NCI-H748 (cell line): Measurements from ENCODE around the gene GJD3.

Experiments used
- DNase-seq: peaks from one replicate; lab custom pipeline; 2025; ENCODE audit not compliant: unreplicated experiment; lab: John Stamatoyannopoulos, UW

GJD3 gene

GRCh38 chr17:40352779-40353394 is 11.7 kb downstream of the GJD3 start:
- no peak for DNase-seq

DNA sequence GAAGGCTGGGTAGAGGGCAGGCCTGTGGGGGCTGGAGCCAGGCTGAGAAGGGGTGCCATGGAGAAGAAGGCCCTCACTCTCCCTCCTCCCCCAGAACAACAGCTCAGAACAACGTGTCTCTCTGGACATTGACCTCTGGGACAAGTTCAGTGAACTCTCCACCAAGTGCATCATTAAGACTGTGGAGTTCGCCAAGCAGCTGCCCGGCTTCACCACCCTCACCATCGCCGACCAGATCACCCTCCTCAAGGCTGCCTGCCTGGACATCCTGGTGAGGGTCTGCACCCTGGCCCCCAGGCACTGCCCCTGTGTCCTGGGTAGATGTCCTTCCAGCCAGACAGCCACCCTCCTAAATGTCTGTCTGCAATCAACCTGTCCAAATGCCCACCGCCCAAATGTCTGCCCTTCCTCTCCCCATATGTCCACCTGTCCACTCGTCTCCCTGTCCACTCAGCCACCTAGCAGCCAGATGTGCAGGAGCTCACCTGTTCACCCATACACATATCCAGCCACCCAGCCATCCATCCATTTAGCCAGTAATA is 12.2 kb downstream of the GJD3 start:
- no peak for DNase-seq

DNA sequence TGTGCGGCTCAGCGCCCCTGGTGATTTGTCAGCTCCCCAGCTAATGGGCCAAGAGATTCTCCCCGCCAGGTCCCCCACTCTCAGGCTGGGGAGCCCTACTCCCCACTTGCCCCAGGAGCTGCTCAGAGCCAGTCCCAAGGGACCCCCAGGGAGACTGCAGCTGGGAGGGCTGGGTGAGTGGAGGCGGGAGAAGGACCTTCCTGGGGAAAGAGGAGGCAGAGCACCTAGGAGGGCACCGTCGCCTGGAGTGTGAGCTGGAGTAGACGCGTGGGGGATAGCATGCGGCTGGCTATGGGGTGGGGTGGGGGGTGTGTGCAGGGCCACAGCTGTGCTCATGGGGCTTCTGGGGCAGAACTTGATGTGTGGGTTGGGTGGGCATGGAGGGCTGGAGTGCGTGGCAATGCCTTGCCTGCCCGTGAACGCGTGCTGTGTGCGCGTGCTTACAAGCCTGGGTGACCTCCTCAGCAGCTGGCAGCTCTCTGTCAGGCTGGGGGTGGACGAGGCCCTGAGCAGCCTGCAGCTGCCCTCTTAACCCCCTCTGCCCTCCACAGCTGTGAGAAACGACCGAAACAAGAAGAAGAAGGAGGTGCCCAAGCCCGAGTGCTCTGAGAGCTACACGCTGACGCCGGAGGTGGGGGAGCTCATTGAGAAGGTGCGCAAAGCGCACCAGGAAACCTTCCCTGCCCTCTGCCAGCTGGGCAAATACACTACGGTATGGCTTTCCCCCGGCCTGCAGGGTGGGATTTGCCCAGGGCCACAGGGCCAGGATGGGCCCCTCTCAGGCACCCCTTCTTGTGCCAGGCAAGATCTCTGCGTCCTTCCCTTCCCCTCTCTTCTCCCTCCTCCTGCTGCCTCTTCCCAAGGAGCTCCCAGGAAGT is 12.9 kb downstream of the GJD3 start:
- peak; percentile 30 for DNase-seq

- no peak for DNase-seq
These were observed 13.7 kb downstream of the GJD3 start for GRCh38 chr17:40350689-40351358.

- DNase-seq: peak; percentile 65
These were observed 14.4 kb downstream of the GJD3 start for GRCh38 chr17:40349895-40350688.

GRCh38 chr17:40349477-40349894 is 15.1 kb downstream of the GJD3 start:
- no peak for DNase-seq

DNA sequence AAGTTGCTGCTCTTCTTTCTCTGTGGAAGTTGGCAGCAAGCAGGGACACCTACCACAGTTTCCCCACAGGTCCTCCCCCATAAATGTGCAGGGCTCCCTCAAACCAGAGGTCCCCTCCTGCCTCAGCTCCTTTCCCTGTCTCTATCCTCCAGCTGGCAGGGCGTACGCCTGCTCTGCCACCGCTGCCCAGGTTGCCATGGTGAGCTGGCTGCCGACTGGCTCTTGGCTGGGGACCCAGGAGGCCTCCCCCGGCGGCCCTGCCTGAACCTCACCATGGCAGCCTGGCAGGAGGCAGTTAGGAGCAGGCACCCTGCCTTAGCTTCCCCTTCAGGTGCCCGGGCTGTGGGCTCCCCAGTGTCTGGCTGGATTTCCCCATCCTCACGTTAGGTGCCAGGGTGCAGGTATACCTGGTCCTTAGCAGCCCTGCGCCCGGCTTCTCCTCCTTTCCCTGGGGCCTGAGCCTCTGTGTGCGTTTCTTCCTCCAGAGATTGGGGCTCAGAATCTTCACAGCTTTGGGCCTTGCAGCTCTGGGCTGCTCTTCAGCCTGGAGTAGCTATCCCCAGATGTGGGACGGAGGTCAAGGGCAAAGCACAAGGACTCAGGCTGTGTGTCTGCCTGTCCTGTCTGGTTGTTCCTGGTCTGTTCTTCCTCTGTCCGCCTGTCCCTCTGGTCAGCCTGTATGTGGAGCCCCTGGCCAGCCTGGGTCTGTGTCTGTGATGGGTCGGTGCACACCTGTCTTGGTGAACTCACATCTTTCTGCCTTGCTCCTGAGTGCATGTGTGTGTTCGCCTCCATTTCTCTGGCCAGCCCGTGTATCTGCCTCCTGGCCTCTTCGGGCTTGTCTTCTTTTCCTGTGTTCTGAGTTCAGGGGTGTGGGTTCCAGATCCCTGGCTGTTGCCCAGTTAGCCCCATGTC is 15.7 kb downstream of the GJD3 start:
- DNase-seq: no peak

- DNase-seq: no peak
These were observed 16.4 kb downstream of the GJD3 start for GRCh38 chr17:40348136-40348504.

DNA sequence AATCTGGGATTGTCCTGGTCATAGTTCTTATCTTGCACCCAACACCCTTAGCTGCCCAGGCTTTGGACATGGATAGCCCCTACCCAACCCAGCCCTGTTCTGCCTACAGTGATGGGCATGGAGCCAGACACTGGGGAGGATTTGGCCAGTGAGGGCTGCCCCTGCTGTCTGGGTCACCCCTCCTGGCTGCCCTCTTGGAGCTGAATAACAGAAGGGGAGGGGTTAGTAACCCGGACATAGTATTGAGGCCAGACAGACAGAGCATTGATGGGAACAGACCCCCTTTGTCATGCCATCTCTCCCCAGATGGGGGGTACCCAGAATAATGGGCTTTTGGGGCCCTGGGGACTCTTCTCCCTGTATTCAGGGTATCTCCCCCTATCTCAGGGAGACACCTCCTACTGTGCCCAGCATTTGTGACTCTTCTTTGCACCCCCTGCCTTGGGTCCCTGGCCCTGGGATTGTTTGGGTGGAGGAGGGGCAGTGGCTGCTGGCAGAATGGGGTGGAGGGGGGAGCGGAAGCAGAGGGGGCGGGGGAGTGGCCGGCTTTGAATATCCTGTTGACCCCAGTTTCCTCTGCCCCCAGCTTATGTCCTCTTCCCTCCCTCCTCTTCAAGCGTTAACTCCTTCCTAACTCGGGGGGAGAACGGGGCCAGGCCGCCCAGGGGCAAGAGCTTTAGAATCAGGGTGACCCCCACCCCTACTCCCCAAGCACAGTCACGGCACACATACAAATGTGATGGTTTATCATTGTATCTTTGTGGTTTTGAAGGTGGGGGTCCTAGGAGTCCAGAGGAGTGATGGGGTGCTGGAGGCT is 17.0 kb downstream of the GJD3 start:
- DNase-seq: no peak

- no peak for DNase-seq
These were observed 17.8 kb downstream of the GJD3 start for GRCh38 chr17:40346765-40347158.

- DNase-seq: no peak
These were observed 18.4 kb downstream of the GJD3 start for GRCh38 chr17:40345994-40346764.

DNA sequence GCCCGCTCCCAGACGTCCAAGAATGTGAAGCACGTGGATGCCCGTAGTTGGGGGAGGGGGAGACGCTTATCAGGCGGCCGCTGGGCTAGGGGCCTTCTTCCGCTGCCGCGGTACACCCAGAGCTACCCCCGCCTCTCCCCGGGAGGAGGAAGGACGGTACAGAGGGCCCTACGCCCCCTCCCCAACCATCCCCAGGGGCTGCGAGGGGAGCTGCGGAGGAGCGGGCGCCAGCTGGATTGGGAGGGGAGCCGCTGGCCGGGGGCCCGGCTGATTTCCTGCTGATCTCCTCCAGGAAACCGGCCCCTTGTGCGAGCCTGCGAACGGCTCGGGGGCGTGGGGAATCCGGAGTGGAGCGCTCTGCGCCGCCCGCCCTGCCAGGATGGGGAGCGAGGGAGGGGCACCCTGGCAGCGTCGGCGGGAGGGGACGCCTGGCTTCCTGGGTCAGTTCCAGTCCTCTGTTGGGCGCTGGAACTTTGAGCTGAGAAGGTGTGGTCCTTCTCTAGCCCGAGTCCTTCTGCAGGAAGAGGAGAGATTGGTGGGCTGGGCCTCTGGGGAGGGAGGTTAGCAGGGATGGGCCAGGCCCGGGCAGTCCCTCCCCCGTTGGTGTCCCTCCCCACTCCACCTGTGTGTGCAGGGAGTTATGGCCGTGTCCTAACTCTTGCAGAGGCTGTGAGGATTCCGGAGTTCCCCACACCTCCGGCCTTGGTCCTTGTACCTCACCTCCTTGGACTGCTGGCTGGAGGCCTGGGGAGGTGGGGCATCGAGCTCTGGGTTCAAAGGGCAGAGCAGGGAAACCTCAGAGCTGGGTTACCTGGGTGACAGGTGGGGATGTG is 19.2 kb downstream of the GJD3 start:
- DNase-seq: peak; percentile 57

- DNase-seq: no peak
These were observed 19.9 kb downstream of the GJD3 start for GRCh38 chr17:40344421-40345160.

DNA sequence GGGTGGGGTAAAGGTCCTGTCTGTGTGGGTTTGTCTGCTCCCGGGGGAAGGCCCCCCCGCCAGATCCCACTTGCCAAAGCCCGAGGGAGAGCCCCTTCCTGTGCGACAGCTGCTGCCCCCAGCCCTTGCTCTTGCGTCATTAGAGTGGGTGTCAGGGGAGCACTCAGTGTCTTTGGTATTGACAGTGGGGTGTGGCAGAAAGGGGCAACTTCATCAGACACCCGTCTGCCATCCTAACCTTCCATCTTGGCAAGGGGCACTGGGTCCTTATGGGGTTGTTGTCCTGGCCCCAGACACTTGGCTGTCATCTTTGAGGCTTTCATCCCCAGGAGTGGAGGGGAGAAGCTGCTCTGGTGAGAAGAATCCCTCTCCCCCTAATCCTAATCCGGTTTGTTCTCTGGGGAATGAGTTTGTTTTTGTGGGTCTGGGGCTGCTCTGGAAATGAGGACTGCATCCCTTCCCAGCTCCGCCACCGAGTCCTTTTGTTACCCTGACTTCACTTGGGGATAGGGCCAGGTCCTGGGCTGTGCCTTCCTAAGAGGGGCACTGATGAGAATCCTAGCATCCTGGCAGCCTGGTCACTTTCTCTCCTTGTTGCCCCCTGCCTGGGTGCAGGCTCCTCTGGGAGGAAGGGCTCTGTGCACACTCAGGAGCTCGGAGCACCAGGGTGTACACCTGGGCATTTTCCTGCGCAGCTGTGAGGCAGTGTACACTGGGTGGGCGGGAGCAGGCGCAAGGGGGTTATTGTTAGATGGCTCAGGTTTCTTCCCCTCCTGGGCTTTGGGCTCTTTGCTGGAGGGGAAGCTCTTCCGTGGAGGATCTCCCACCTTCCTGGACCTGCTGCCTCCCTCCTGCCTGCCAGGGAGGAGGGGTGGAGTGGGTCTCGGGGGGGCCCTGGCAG is 21.1 kb downstream of the GJD3 start:
- peak; percentile 53 for DNase-seq

GRCh38 chr17:40342504-40343218 is 21.9 kb downstream of the GJD3 start:
- no peak for DNase-seq
